ENCODE measurements around the gene ELF5. TPM values are rescaled to one million over a fixed set of nuclear protein-coding genes. Genes with fewer than 3 reads are reported as not detected.

Gene ELF5
- total and polyA plus RNA-seq, 10 of the 15 experiments (the other 5 are each of a cell fraction or from before 2014, with no cell fraction given): not detected

GRCh38 chr11:34540870-34541269, 27.3 kb upstream of the ELF5 start:
- Histone ChIP-seq H3K9ac (ENCODE audit: control insufficient read depth, insufficient read depth, low read length) (no peak overlapping the region), H3K27me3 (replicated peaks in 1 of 2; ENCODE audit: control insufficient read depth in 2 of 2, insufficient read depth in 2 of 2, low read length in 1 of 2) (peaks cover 0 to 2% of the 10 kb centered on the region in 2 experiments; a peak in 2 of 4 replicates), H3K9me3 (replicated peaks; ENCODE audit: control insufficient read depth, insufficient read depth, low read length) (no peaks in the 10 kb centered on the region), H3K4me3 (no peak overlapping the region), H3K27ac (ENCODE audit: control insufficient read depth, insufficient read depth) (no peak overlapping the region), H3K36me3 (ENCODE audit: control insufficient read depth in 2 of 2, insufficient read depth in 2 of 2, low read length in 1 of 2) (no peaks in the 10 kb centered on the region), H3K79me2 (ENCODE audit: control insufficient read depth, insufficient read depth, low read length) (no peaks in the 10 kb centered on the region), H3K4me2 (ENCODE audit: control insufficient read depth, insufficient read depth) (no peak overlapping the region), H3K4me1 (ENCODE audit: control insufficient read depth, insufficient read depth, low read length) (no peaks in the 10 kb centered on the region), H2AFZ (ENCODE audit: control insufficient read depth, low read depth, low read length) (no peak overlapping the region), H4K20me1 (ENCODE audit: control insufficient read depth, insufficient read depth) (no peaks in the 10 kb centered on the region; the same call in 1 of the 2 replicates)
- intact Hi-C loops (cut with micrococcal nuclease; ENCODE audit: unreplicated experiment) (no loop called here), in situ Hi-C loops (cut with MboI) (no loop called here)
- TF ChIP-seq MAX (IDR thresholded peaks at IDR 0.05; ENCODE audit: low read depth, low read length): no peak
- no peak for TF ChIP-seq REST (IDR thresholded peaks at IDR 0.05; ENCODE audit: low read depth, low read length)
- no peak for TF ChIP-seq ZBTB33 (IDR thresholded peaks at IDR 0.05)
- no peak for TF ChIP-seq USF2 (IDR thresholded peaks at IDR 0.05; ENCODE audit: borderline replicate concordance, low read depth, low read length)
- no peak for TF ChIP-seq NBN (IDR thresholded peaks at IDR 0.05)
- TF ChIP-seq EZH2 (IDR thresholded peaks at IDR 0.05; ENCODE audit: borderline replicate concordance, control insufficient read depth, low read depth, low read length): no peak
- ChIA-PET POLR2A (no interaction called here), CTCF (no interaction called here), RAD21 (ENCODE audit: unreplicated experiment) (no interaction called here), SMC1A (ENCODE audit: uncharacterized antibody, unreplicated experiment) (no interaction called here)
- FAIRE-seq (no peak), ATAC-seq (no peak), DNase-seq (ENCODE audit: low read depth, low spot score) (no peak)
- WGBS (ENCODE audit: insufficient coverage, insufficient replicate concordance, low lambda C conversion rate, missing lambda C conversion rate): 48% methylated on average over 6 of the region's 6 CpGs
- no TSS peak for BruUV-seq (replicated peaks)
